RWPE1 (cell line): ENCODE measurements around the gene WNT2B.

Source experiments
- CTCF ChIA-PET: fragments of 350-600 bp; sonication (Branson Sonifier 250); formaldehyde crosslinking; extraction: SDS; loops from one replicate; lab custom pipeline; 2021; lab: Yijun Ruan, JAX
- POLR2A ChIA-PET: fragments of 400-600 bp; formaldehyde crosslinking; extraction: SDS; loops from one replicate; lab custom pipeline; 2020; ENCODE audit warnings: antibody characterized with exemption; ENCODE audit not compliant: low non-redundant PET; lab: Yijun Ruan, JAX
- DNase-seq: peaks from one replicate; pipeline ENCODE4 v3.0.0; 2012; ENCODE audit warnings: low spot score
- H3K27ac ChIP-seq: fragments of 450-650 bp; 2 replicates; pipeline ENCODE4 v1.5.1; 2017
- TF ChIP-seq, protein P1 (sequence below): fragments of 450-650 bp; conservative IDR thresholded peaks from 2 replicates; pipeline ENCODE4 v1.5.1; 2017; ENCODE audit warnings: low read depth, mild to moderate bottlenecking

WNT2B gene

DNA sequence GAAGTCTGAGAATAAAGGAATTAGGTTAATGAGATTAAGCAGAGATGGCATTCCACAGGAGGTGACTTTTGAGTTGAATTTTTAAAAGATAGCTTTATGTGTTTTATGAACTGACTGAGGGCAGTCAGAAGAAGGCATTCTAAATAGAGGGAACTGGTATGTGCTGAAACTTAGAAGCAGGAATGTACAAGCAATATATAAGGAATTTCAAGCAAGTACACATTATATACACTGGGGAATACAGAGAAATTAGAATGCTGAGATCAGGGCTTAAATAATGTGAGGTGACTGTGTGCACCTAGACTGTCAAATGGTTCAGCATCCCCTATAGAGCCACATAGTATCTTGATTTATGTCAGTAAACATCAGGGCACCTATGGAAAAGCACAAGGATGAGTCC is 19.3 kb downstream of the WNT2B start:
- ChIA-PET CTCF (interaction anchor here (0.5 to 1.4 kb wide), 2 partner anchors 26 to 1287 kb away, joined by 3 to 4 read pairs; no protein-coding TSS in a partner anchor), POLR2A (no interaction called here)
- H3K27ac ChIP-seq = no peak overlapping the region
- TF ChIP-seq, protein P1, sequence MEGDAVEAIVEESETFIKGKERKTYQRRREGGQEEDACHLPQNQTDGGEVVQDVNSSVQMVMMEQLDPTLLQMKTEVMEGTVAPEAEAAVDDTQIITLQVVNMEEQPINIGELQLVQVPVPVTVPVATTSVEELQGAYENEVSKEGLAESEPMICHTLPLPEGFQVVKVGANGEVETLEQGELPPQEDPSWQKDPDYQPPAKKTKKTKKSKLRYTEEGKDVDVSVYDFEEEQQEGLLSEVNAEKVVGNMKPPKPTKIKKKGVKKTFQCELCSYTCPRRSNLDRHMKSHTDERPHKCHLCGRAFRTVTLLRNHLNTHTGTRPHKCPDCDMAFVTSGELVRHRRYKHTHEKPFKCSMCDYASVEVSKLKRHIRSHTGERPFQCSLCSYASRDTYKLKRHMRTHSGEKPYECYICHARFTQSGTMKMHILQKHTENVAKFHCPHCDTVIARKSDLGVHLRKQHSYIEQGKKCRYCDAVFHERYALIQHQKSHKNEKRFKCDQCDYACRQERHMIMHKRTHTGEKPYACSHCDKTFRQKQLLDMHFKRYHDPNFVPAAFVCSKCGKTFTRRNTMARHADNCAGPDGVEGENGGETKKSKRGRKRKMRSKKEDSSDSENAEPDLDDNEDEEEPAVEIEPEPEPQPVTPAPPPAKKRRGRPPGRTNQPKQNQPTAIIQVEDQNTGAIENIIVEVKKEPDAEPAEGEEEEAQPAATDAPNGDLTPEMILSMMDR = no peak
- no peak for DNase-seq

DNA sequence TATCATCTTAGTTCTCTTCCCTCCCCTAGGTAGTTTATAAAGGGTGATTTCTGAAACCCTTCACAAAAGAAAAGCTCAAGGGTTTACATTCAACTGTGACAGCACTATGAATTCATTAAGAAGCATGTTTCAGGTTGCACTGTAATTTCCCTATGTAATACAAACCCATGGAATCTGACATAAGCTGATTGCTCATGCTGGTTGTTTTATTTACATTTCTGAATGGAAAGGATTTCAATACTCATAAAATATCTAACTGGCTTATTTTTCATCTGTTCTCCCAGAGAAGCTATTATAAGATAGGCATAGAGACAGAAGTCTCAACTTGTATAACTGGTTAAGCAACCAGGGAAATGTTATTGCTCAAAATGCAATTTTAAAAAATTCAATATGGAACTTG is 20.5 kb downstream of the WNT2B start:
- TF ChIP-seq, protein P1 = no peak
- H3K27ac ChIP-seq = no peak overlapping the region
- ChIA-PET CTCF (interaction anchor here (0.6 to 1.4 kb wide), 3 partner anchors 13 to 1848 kb away, joined by 3 to 5 read pairs (median 4); no protein-coding TSS in a partner anchor), POLR2A (no interaction called here)
- DNase-seq = no peak

DNA sequence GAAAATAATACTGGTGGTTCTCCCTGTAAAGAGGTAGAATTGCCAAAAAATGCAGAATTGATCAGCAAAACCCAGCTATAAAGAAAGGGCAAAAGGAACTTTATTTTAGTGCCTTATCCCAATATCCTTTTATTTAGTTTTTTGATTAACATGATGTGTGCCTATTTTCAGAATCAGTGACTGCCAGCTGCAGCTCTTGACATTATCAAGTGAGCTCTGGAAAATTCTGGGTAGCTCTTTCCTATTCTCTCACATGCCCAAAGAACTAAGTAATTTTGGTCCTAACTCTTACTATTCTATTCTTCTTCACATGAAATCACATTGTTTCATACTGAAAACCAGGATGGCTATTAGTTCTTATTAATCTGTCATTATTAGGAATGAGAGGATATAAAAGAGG is 22.1 kb downstream of the WNT2B start:
- POLR2A ChIA-PET = no interaction called here
- TF ChIP-seq, protein P1 = no peak
- CTCF ChIA-PET = no interaction called here
- no peak overlapping the region for H3K27ac ChIP-seq
- no peak for DNase-seq

DNA sequence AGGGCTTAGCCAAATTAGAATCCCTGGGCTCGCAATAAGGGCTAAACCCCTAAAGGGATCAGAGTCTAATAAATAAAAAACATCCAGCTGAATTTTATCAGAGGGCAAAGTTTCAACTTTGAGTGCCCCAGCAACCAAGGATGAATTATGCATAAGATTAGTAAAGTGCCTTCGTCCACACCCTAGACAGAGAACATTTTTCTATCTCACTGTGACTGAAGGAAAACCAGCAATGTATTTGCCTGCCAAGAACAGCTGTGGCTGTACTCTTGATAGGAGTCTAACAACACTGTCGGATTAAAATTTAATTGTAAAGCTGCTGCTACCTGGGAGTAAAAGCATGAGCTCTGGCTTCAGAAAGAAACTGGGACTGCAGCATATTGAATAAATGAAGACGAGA is 23.3 kb downstream of the WNT2B start:
- TF ChIP-seq, protein P1 = no peak
- DNase-seq = no peak
- H3K27ac ChIP-seq = no peak overlapping the region
- POLR2A ChIA-PET = no interaction called here
- CTCF ChIA-PET = interaction anchor here (0.5 kb wide), 1 partner anchor 21 kb away, joined by 3 read pairs; no protein-coding TSS in a partner anchor

DNA sequence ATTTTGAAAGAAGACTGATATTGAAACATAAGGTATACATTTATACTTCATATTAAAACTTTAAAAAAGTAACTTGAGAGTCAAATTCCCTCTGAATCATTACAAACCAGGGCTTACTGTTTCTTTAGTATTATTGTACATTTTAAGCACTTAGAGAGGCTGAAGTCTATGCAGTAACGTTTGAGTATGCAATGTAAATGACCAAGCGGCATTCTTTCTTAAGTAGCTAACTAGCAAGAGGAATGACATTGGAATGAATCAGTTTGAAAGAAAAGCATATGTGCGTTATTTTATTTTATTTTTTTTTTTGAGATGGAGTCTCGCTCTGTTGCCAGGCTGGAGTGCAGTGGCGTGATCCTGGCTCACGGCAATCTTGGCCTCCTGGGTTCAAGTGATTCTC is 24.3 kb downstream of the WNT2B start:
- CTCF ChIA-PET = no interaction called here
- TF ChIP-seq, protein P1 = no peak
- POLR2A ChIA-PET = no interaction called here
- DNase-seq = no peak
- no peak overlapping the region for H3K27ac ChIP-seq

DNA sequence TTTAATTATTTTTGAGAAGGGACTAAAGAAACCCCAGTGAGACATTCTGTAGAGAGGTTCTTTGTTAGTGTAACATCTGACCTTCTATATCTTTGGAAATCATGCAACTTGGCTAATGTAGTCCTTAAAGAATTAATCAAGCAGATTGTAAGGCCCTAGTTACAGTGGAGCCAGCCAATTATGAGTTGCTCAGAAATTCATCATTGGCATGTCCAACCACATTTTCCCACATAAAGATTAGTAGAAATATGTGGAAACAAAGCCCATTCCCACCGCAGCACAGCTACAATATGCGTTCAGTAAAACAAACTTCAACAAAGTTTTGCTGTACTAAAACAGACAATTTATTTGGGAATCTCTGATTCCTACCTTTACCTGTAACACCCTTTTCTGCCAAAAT is 27.8 kb downstream of the WNT2B start:
- CTCF ChIA-PET = no interaction called here
- DNase-seq = no peak
- no peak overlapping the region for H3K27ac ChIP-seq
- POLR2A ChIA-PET = no interaction called here
- TF ChIP-seq, protein P1 = no peak

DNA sequence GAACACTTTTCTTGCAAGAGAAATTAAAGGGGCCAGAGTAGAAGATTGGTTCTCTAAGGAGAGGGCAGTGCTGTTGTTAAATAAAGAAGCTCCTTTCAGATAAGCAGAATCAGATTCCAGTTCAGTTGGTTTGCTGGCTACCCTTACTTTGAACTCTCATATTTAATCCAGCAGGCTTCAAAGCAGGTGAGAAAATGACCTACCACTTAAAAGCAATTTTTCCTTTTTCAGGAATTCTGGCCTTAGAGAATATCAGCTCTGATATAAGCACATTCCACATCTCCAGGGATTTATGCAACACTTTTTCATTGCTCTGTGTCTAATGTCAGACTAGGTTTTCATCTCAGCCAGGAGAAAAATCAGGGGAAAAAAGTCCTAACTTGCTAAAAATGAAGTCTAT is 28.7 kb downstream of the WNT2B start:
- H3K27ac ChIP-seq = no peak overlapping the region
- DNase-seq = no peak
- TF ChIP-seq, protein P1 = no peak
- ChIA-PET POLR2A (no interaction called here), CTCF (no interaction called here)
